ENCODE results near the gene ZNF536. TPM values are rescaled to one million over a fixed set of nuclear protein-coding genes. Genes with fewer than 3 reads are reported as not detected.

The ZNF536 gene
- total RNA-seq, 4 donors from 2014 or later = 1.00 to 7.1 (median 1.8) TPM

DNA sequence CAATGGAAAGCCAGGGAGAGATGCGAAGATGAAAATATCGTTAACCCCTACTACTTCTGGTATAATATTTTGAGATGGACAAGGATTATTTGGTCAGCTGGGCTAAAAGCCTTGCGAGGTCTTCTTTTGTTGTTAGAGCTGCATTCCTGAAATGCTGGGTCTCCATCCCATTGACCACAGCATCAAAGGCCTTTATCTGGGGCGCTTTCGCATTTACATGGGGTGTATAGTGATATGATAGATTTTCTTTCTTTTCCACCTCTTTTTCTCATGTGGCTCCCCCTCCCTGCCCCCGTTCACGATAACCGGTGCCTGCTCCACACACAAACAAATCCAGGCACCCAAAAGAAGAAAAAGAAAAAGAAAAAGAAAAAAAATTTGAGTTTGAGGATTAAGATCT, 77.5 kb downstream of the ZNF536 start:
- Histone ChIP-seq H3K9me3 (no peaks in the 10 kb centered on the region), H3K27ac (peak overlapping the region; percentile 23 to 60 (median 30)), H3K36me3 (no peaks in the 10 kb centered on the region), H3K4me3 (no peak overlapping the region), H3K27me3 (no peaks in the 10 kb centered on the region), H3K4me1 (no peaks in the 10 kb centered on the region)
- no peak for DNase-seq
- in situ Hi-C loops (cut with MboI; ENCODE audit: low pct_ligation_motif_present in 1 of 4, low pct_unique_long_range_greater_than_20kb in 1 of 4, low sequenced_read_pairs in 3 of 4) = no loop called here
- intact Hi-C loops (cut with DNase I; ENCODE audit: low total_unique reads) = no loop called here
- TF ChIP-seq POLR2AphosphoS5 (IDR thresholded peaks at IDR 0.05) = no peak
- TF ChIP-seq EP300 (IDR thresholded peaks at IDR 0.05; ENCODE audit: low read depth) = no peak
- TF ChIP-seq, protein P1, sequence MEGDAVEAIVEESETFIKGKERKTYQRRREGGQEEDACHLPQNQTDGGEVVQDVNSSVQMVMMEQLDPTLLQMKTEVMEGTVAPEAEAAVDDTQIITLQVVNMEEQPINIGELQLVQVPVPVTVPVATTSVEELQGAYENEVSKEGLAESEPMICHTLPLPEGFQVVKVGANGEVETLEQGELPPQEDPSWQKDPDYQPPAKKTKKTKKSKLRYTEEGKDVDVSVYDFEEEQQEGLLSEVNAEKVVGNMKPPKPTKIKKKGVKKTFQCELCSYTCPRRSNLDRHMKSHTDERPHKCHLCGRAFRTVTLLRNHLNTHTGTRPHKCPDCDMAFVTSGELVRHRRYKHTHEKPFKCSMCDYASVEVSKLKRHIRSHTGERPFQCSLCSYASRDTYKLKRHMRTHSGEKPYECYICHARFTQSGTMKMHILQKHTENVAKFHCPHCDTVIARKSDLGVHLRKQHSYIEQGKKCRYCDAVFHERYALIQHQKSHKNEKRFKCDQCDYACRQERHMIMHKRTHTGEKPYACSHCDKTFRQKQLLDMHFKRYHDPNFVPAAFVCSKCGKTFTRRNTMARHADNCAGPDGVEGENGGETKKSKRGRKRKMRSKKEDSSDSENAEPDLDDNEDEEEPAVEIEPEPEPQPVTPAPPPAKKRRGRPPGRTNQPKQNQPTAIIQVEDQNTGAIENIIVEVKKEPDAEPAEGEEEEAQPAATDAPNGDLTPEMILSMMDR (IDR thresholded peaks at IDR 0.05) = no peak
- no peak for TF ChIP-seq POLR2A (IDR thresholded peaks at IDR 0.05)
- WGBS, 2 donors (ENCODE audit: low coverage in 1 of 2) = 66 to 72% methylated on average over 8 of the region's 8 CpGs

DNA sequence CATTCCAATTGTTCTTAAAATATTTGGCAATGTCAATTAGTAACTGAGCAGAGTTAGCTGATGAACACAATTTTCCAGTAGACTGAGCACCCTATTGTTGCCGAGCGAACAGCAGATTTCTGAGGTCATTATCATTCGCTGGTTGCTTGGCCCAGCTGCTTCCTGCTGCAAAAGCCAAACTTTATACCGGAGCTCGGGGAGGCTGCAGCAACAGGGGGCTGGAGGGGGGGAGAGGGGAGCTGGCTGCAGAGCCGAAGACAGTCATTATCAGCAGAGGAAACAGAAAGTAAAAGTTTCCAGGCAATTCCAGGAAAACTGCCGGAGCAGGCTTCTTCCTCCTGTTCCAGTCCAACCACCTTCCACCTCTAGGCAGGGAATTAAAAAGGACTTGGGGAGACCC, 77.9 kb downstream of the ZNF536 start:
- no peaks in the 10 kb centered on the region for H3K27me3 ChIP-seq
- H3K9me3 ChIP-seq = no peaks in the 10 kb centered on the region
- in situ Hi-C loops (cut with MboI; ENCODE audit: low pct_ligation_motif_present in 1 of 4, low pct_unique_long_range_greater_than_20kb in 1 of 4, low sequenced_read_pairs in 3 of 4) = no loop called here
- intact Hi-C loops (cut with DNase I; ENCODE audit: low total_unique reads) = no loop called here
- no peaks in the 10 kb centered on the region for H3K4me1 ChIP-seq
- TF ChIP-seq POLR2AphosphoS5 (IDR thresholded peaks at IDR 0.05) (no peak), POLR2A (IDR thresholded peaks at IDR 0.05) (no peak), EP300 (IDR thresholded peaks at IDR 0.05; ENCODE audit: low read depth) (no peak)
- TF ChIP-seq, protein P1 (IDR thresholded peaks at IDR 0.05) = no peak
- peak overlapping the region; percentile 25 to 55 (median 42) for H3K27ac ChIP-seq
- no peaks in the 10 kb centered on the region for H3K36me3 ChIP-seq
- H3K4me3 ChIP-seq = peak overlapping the region in 3 of 4 donors; percentile 14 to 40 (median 16)
- peak; percentile 17 for DNase-seq
- 4 to 5% methylated on average over 7 of the region's 7 CpGs for WGBS, 2 donors (ENCODE audit: low coverage in 1 of 2)

DNA sequence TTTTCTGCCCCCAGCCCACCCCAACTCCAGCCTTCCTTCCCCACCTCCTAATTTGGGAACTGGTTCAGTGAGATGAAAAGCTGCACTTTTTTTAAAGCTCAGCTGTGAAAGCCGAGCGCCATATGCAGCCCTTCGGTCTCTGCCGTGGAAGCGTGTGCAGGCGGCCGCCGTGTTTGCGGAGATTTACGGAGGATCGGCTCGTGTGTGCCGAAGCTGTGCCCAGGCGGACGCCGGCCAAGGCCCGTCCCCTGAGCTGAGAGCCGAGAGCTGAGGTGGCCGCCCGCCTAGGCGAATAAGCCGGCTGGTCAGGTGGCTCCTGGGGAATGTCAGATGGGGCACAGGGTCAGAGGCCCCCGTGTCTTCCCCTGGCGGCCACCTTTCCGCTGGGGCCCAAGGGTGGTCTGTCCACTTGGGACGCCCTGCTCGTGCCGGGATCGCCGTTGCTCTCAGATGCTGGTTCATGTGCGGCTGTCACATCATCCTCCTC, 78.7 kb downstream of the ZNF536 start:
- in situ Hi-C loops (cut with MboI; ENCODE audit: low pct_ligation_motif_present in 1 of 4, low pct_unique_long_range_greater_than_20kb in 1 of 4, low sequenced_read_pairs in 3 of 4) = no loop called here

DNA sequence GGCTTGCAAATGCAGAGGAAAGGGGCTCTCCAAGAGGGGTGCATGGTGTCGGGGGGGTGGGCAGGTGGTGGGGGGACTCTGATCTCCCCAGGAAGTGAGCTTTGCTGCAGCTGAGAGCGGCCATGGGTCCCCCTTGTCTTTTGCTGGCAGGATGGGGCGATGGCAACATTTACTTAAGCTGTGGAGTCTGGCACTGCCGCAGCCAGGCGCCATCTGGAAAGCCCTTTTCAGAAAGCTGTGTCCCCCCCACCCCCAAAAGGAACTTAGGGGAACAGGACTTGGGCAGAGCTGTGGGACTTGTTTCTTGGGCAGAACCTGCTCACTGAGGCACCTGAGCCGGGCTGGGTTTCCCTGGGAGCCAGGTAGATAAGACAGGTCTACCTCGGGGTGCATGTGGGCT, 80.7 kb downstream of the ZNF536 start:
- no peaks in the 10 kb centered on the region for H3K36me3 ChIP-seq
- no peaks in the 10 kb centered on the region for H3K9me3 ChIP-seq
- WGBS, 2 donors (ENCODE audit: low coverage in 1 of 2) = 83% methylated on average over 7 of the region's 7 CpGs; no CpG with 5 or more reads in 1 of the 2 donors
- TF ChIP-seq POLR2A (IDR thresholded peaks at IDR 0.05) (no peak), EP300 (IDR thresholded peaks at IDR 0.05; ENCODE audit: low read depth) (no peak), POLR2AphosphoS5 (IDR thresholded peaks at IDR 0.05) (no peak)
- TF ChIP-seq, protein P1 (IDR thresholded peaks at IDR 0.05) = no peak
- in situ Hi-C loops (cut with MboI; ENCODE audit: low pct_ligation_motif_present in 1 of 4, low pct_unique_long_range_greater_than_20kb in 1 of 4, low sequenced_read_pairs in 3 of 4) = no loop called here
- H3K27me3 ChIP-seq = no peaks in the 10 kb centered on the region
- DNase-seq = no peak
- no peak overlapping the region for H3K4me3 ChIP-seq
- no peaks in the 10 kb centered on the region for H3K4me1 ChIP-seq
- H3K27ac ChIP-seq = no peak overlapping the region
- intact Hi-C loops (cut with DNase I; ENCODE audit: low total_unique reads) = no loop called here

More for the DNA sequence above, 78.7 kb downstream of the ZNF536 start:
- no peaks in the 10 kb centered on the region for H3K4me1 ChIP-seq
- H3K9me3 ChIP-seq = no peaks in the 10 kb centered on the region
- H3K27ac ChIP-seq = peak overlapping the region; percentile 25 to 55 (median 42)
- DNase-seq = no peak
- 47 to 79% methylated on average over 3 to 31 of the region's 31 CpGs for WGBS, 2 donors (ENCODE audit: low coverage in 1 of 2)
- peak overlapping the region in 3 of 4 donors; percentile 14 to 40 (median 16) for H3K4me3 ChIP-seq
- H3K36me3 ChIP-seq = no peaks in the 10 kb centered on the region
- no peaks in the 10 kb centered on the region for H3K27me3 ChIP-seq
- intact Hi-C loops (cut with DNase I; ENCODE audit: low total_unique reads) = no loop called here
- no peak for TF ChIP-seq POLR2A (IDR thresholded peaks at IDR 0.05)
- TF ChIP-seq, protein P1 (IDR thresholded peaks at IDR 0.05) = no peak
- TF ChIP-seq EP300 (IDR thresholded peaks at IDR 0.05; ENCODE audit: low read depth) = no peak
- TF ChIP-seq POLR2AphosphoS5 (IDR thresholded peaks at IDR 0.05) = no peak
